ENCODE results near the gene UBE3D.

Gene UBE3D

GRCh38 chr6:82984720-82985119, 80.9 kb downstream of the UBE3D start:
- Histone ChIP-seq H3K9me3 (ENCODE audit: control insufficient read depth, low read length) (no peaks in the 10 kb centered on the region), H3K27ac (ENCODE audit: insufficient read depth, low read length, poor library complexity, severe bottlenecking) (no peak overlapping the region), H3K4me3 (ENCODE audit: insufficient read depth, low read depth, low read length, poor library complexity, severe bottlenecking) (no peak overlapping the region), H3K36me3 (ENCODE audit: control insufficient read depth, insufficient read depth, low read length) (no peaks in the 10 kb centered on the region), H3K4me1 (ENCODE audit: control insufficient read depth, insufficient read depth, low read length, poor library complexity, severe bottlenecking) (no peaks in the 10 kb centered on the region), H3K27me3 (replicated peaks; ENCODE audit: control insufficient read depth, insufficient read depth, low read length, poor library complexity, severe bottlenecking) (no peaks in the 10 kb centered on the region)
- no peak for DNase-seq

- Histone ChIP-seq H3K4me1 (ENCODE audit: control insufficient read depth, insufficient read depth, low read length, poor library complexity, severe bottlenecking) (no peaks in the 10 kb centered on the region), H3K4me3 (ENCODE audit: insufficient read depth, low read depth, low read length, poor library complexity, severe bottlenecking) (no peak overlapping the region), H3K9me3 (ENCODE audit: control insufficient read depth, low read length) (no peaks in the 10 kb centered on the region), H3K36me3 (ENCODE audit: control insufficient read depth, insufficient read depth, low read length) (no peaks in the 10 kb centered on the region), H3K27ac (ENCODE audit: insufficient read depth, low read length, poor library complexity, severe bottlenecking) (no peak overlapping the region), H3K27me3 (replicated peaks; ENCODE audit: control insufficient read depth, insufficient read depth, low read length, poor library complexity, severe bottlenecking) (no peaks in the 10 kb centered on the region)
- DNase-seq: no peak
Measured at GRCh38 chr6:82980086-82980485, 85.6 kb downstream of the UBE3D start.

- DNase-seq: no peak
- no peaks in the 10 kb centered on the region for H3K27me3 ChIP-seq (replicated peaks; ENCODE audit: control insufficient read depth, insufficient read depth, low read length, poor library complexity, severe bottlenecking)
- no peak overlapping the region for H3K4me3 ChIP-seq (ENCODE audit: insufficient read depth, low read depth, low read length, poor library complexity, severe bottlenecking)
- no peaks in the 10 kb centered on the region for H3K4me1 ChIP-seq (ENCODE audit: control insufficient read depth, insufficient read depth, low read length, poor library complexity, severe bottlenecking)
- no peaks in the 10 kb centered on the region for H3K9me3 ChIP-seq (ENCODE audit: control insufficient read depth, low read length)
- no peaks in the 10 kb centered on the region for H3K36me3 ChIP-seq (ENCODE audit: control insufficient read depth, insufficient read depth, low read length)
- no peak overlapping the region for H3K27ac ChIP-seq (ENCODE audit: insufficient read depth, low read length, poor library complexity, severe bottlenecking)
Measured at GRCh38 chr6:82979657-82980056, 86.0 kb downstream of the UBE3D start.

- Histone ChIP-seq H3K27me3 (replicated peaks; ENCODE audit: control insufficient read depth, insufficient read depth, low read length, poor library complexity, severe bottlenecking) (no peaks in the 10 kb centered on the region), H3K9me3 (ENCODE audit: control insufficient read depth, low read length) (no peaks in the 10 kb centered on the region), H3K27ac (ENCODE audit: insufficient read depth, low read length, poor library complexity, severe bottlenecking) (no peak overlapping the region), H3K36me3 (ENCODE audit: control insufficient read depth, insufficient read depth, low read length) (no peaks in the 10 kb centered on the region), H3K4me1 (ENCODE audit: control insufficient read depth, insufficient read depth, low read length, poor library complexity, severe bottlenecking) (no peaks in the 10 kb centered on the region), H3K4me3 (ENCODE audit: insufficient read depth, low read depth, low read length, poor library complexity, severe bottlenecking) (no peak overlapping the region)
- DNase-seq: no peak
Measured at GRCh38 chr6:82978362-82978945, 87.2 kb downstream of the UBE3D start.

GRCh38 chr6:82976179-82976578, 89.5 kb downstream of the UBE3D start:
- Histone ChIP-seq H3K36me3 (ENCODE audit: control insufficient read depth, insufficient read depth, low read length) (no peaks in the 10 kb centered on the region), H3K27me3 (replicated peaks; ENCODE audit: control insufficient read depth, insufficient read depth, low read length, poor library complexity, severe bottlenecking) (no peaks in the 10 kb centered on the region), H3K4me1 (ENCODE audit: control insufficient read depth, insufficient read depth, low read length, poor library complexity, severe bottlenecking) (no peaks in the 10 kb centered on the region), H3K4me3 (ENCODE audit: insufficient read depth, low read depth, low read length, poor library complexity, severe bottlenecking) (no peak overlapping the region), H3K9me3 (ENCODE audit: control insufficient read depth, low read length) (no peaks in the 10 kb centered on the region), H3K27ac (ENCODE audit: insufficient read depth, low read length, poor library complexity, severe bottlenecking) (no peak overlapping the region)
- no peak for DNase-seq

GRCh38 chr6:82971877-82972460, 93.7 kb downstream of the UBE3D start:
- H3K4me3 ChIP-seq (ENCODE audit: insufficient read depth, low read depth, low read length, poor library complexity, severe bottlenecking): no peak overlapping the region
- H3K27me3 ChIP-seq (replicated peaks; ENCODE audit: control insufficient read depth, insufficient read depth, low read length, poor library complexity, severe bottlenecking): no peaks in the 10 kb centered on the region
- no peak overlapping the region for H3K27ac ChIP-seq (ENCODE audit: insufficient read depth, low read length, poor library complexity, severe bottlenecking)
- H3K4me1 ChIP-seq (ENCODE audit: control insufficient read depth, insufficient read depth, low read length, poor library complexity, severe bottlenecking): no peaks in the 10 kb centered on the region
- DNase-seq: no peak
- no peaks in the 10 kb centered on the region for H3K9me3 ChIP-seq (ENCODE audit: control insufficient read depth, low read length)
- H3K36me3 ChIP-seq (ENCODE audit: control insufficient read depth, insufficient read depth, low read length): no peaks in the 10 kb centered on the region

GRCh38 chr6:82970839-82971238, 94.8 kb downstream of the UBE3D start:
- no peak for DNase-seq
- Histone ChIP-seq H3K4me1 (ENCODE audit: control insufficient read depth, insufficient read depth, low read length, poor library complexity, severe bottlenecking) (no peaks in the 10 kb centered on the region), H3K36me3 (ENCODE audit: control insufficient read depth, insufficient read depth, low read length) (no peaks in the 10 kb centered on the region), H3K27ac (ENCODE audit: insufficient read depth, low read length, poor library complexity, severe bottlenecking) (no peak overlapping the region), H3K4me3 (ENCODE audit: insufficient read depth, low read depth, low read length, poor library complexity, severe bottlenecking) (no peak overlapping the region), H3K27me3 (replicated peaks; ENCODE audit: control insufficient read depth, insufficient read depth, low read length, poor library complexity, severe bottlenecking) (no peaks in the 10 kb centered on the region), H3K9me3 (ENCODE audit: control insufficient read depth, low read length) (no peaks in the 10 kb centered on the region)

- H3K36me3 ChIP-seq (ENCODE audit: control insufficient read depth, insufficient read depth, low read length): no peaks in the 10 kb centered on the region
- no peaks in the 10 kb centered on the region for H3K4me1 ChIP-seq (ENCODE audit: control insufficient read depth, insufficient read depth, low read length, poor library complexity, severe bottlenecking)
- H3K9me3 ChIP-seq (ENCODE audit: control insufficient read depth, low read length): no peaks in the 10 kb centered on the region
- H3K27ac ChIP-seq (ENCODE audit: insufficient read depth, low read length, poor library complexity, severe bottlenecking): no peak overlapping the region
- no peak overlapping the region for H3K4me3 ChIP-seq (ENCODE audit: insufficient read depth, low read depth, low read length, poor library complexity, severe bottlenecking)
- no peaks in the 10 kb centered on the region for H3K27me3 ChIP-seq (replicated peaks; ENCODE audit: control insufficient read depth, insufficient read depth, low read length, poor library complexity, severe bottlenecking)
- DNase-seq: no peak
Measured at GRCh38 chr6:82968708-82969107, 96.9 kb downstream of the UBE3D start.

- Histone ChIP-seq H3K36me3 (ENCODE audit: control insufficient read depth, insufficient read depth, low read length) (no peaks in the 10 kb centered on the region), H3K4me1 (ENCODE audit: control insufficient read depth, insufficient read depth, low read length, poor library complexity, severe bottlenecking) (no peaks in the 10 kb centered on the region), H3K9me3 (ENCODE audit: control insufficient read depth, low read length) (no peaks in the 10 kb centered on the region), H3K4me3 (ENCODE audit: insufficient read depth, low read depth, low read length, poor library complexity, severe bottlenecking) (no peak overlapping the region), H3K27me3 (replicated peaks; ENCODE audit: control insufficient read depth, insufficient read depth, low read length, poor library complexity, severe bottlenecking) (no peaks in the 10 kb centered on the region), H3K27ac (ENCODE audit: insufficient read depth, low read length, poor library complexity, severe bottlenecking) (no peak overlapping the region)
- no peak for DNase-seq
Measured at GRCh38 chr6:82963191-82963925, 102.3 kb downstream of the UBE3D start.

GRCh38 chr6:82959385-82959941, 106.2 kb downstream of the UBE3D start:
- DNase-seq: no peak
- Histone ChIP-seq H3K27ac (ENCODE audit: insufficient read depth, low read length, poor library complexity, severe bottlenecking) (no peak overlapping the region), H3K36me3 (ENCODE audit: control insufficient read depth, insufficient read depth, low read length) (peaks cover 9% of the 10 kb centered on the region), H3K4me1 (ENCODE audit: control insufficient read depth, insufficient read depth, low read length, poor library complexity, severe bottlenecking) (no peaks in the 10 kb centered on the region), H3K4me3 (ENCODE audit: insufficient read depth, low read depth, low read length, poor library complexity, severe bottlenecking) (no peak overlapping the region), H3K9me3 (ENCODE audit: control insufficient read depth, low read length) (no peaks in the 10 kb centered on the region), H3K27me3 (replicated peaks; ENCODE audit: control insufficient read depth, insufficient read depth, low read length, poor library complexity, severe bottlenecking) (no peaks in the 10 kb centered on the region)

Data from effector memory CD4-positive, alpha-beta T cell (primary cell).